ENCODE results near the gene ZFYVE19.

The ZFYVE19 gene

GRCh38 chr15:40769274-40770146, 37.4 kb upstream of the ZFYVE19 start, which contains the start of gene C15orf62:
Gene C15orf62, plus strand, starts transcription at chr15:40769980. Its CDS starts 516 bp downstream, at chr15:40770496.
- Histone ChIP-seq H3K4me3 (ENCODE audit: low read depth in 1 of 2, low read length in 1 of 2) (no peak within 1 kb of the TSS), H3K36me3 (peaks cover 56% of the 10 kb centered on the region), H3K27me3 (no peaks in the 10 kb centered on the region), H3K27ac (peak within 1 kb of the TSS; percentile 10), H3K4me1 (ENCODE audit: control insufficient read depth in 1 of 2, insufficient read depth in 1 of 2, low read depth in 1 of 2, low read length in 1 of 2) (peaks cover 25 to 29% of the 10 kb centered on the region in 2 experiments), H3K9me3 (no peaks in the 10 kb centered on the region)
- TF ChIP-seq, protein P1, sequence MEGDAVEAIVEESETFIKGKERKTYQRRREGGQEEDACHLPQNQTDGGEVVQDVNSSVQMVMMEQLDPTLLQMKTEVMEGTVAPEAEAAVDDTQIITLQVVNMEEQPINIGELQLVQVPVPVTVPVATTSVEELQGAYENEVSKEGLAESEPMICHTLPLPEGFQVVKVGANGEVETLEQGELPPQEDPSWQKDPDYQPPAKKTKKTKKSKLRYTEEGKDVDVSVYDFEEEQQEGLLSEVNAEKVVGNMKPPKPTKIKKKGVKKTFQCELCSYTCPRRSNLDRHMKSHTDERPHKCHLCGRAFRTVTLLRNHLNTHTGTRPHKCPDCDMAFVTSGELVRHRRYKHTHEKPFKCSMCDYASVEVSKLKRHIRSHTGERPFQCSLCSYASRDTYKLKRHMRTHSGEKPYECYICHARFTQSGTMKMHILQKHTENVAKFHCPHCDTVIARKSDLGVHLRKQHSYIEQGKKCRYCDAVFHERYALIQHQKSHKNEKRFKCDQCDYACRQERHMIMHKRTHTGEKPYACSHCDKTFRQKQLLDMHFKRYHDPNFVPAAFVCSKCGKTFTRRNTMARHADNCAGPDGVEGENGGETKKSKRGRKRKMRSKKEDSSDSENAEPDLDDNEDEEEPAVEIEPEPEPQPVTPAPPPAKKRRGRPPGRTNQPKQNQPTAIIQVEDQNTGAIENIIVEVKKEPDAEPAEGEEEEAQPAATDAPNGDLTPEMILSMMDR (IDR thresholded peaks at IDR 0.05), result no peak

DNA sequence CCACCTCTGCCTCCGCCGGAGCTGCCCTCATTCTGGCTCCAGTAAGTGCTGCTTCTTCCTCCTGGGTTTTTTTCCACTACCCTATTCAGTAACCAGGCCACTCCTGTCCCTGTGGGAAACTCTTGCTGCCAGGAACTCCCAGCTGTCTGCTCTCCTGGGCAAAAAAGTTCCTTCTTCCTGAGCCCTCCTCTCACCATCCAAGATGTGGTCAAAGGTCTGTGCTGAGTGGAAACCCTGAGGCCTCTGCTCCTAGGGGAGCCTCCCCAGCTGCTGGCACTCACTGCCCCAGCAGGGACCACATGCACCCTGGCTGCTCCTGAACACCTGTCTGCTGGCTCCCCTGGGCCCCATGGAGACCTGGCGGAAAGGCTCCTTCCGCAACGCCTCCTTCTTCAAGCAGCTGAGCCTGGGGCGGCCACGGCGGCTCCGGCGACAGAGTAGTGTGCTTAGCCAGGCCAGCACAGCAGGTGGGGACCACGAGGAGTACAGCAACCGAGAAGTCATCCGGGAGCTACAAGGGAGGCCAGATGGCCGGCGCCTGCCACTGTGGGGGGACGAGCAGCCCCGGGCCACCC, 36.7 kb upstream of the ZFYVE19 start:
- TF ChIP-seq, protein P1 (IDR thresholded peaks at IDR 0.05), result no peak
- Histone ChIP-seq H3K27ac (no peak overlapping the region), H3K36me3 (peaks cover 63% of the 10 kb centered on the region), H3K4me3 (ENCODE audit: low read depth in 1 of 2, low read length in 1 of 2) (no peak overlapping the region), H3K4me1 (ENCODE audit: control insufficient read depth in 1 of 2, insufficient read depth in 1 of 2, low read depth in 1 of 2, low read length in 1 of 2) (peaks cover 18 to 22% of the 10 kb centered on the region in 2 experiments), H3K9me3 (no peaks in the 10 kb centered on the region), H3K27me3 (no peaks in the 10 kb centered on the region)

- H3K27me3 ChIP-seq, result no peaks in the 10 kb centered on the region
- peaks cover 73% of the 10 kb centered on the region for H3K36me3 ChIP-seq
- H3K4me1 ChIP-seq (ENCODE audit: control insufficient read depth in 1 of 2, insufficient read depth in 1 of 2, low read depth in 1 of 2, low read length in 1 of 2), result peaks cover 17 to 18% of the 10 kb centered on the region in 2 experiments
- H3K27ac ChIP-seq, result no peak overlapping the region
- H3K4me3 ChIP-seq (ENCODE audit: low read depth in 1 of 2, low read length in 1 of 2), result no peak overlapping the region
- no peaks in the 10 kb centered on the region for H3K9me3 ChIP-seq
- TF ChIP-seq, protein P1 (IDR thresholded peaks at IDR 0.05), result no peak
Measured at GRCh38 chr15:40771242-40771641, 35.6 kb upstream of the ZFYVE19 start.

GRCh38 chr15:40772014-40772413, 34.9 kb upstream of the ZFYVE19 start:
- Histone ChIP-seq H3K4me3 (ENCODE audit: low read depth in 1 of 2, low read length in 1 of 2) (no peak overlapping the region), H3K27me3 (no peaks in the 10 kb centered on the region), H3K27ac (no peak overlapping the region), H3K36me3 (peaks cover 78% of the 10 kb centered on the region), H3K9me3 (no peaks in the 10 kb centered on the region), H3K4me1 (ENCODE audit: control insufficient read depth in 1 of 2, insufficient read depth in 1 of 2, low read depth in 1 of 2, low read length in 1 of 2) (peaks cover 17 to 18% of the 10 kb centered on the region in 2 experiments)
- TF ChIP-seq, protein P1 (IDR thresholded peaks at IDR 0.05), result no peak

DNA sequence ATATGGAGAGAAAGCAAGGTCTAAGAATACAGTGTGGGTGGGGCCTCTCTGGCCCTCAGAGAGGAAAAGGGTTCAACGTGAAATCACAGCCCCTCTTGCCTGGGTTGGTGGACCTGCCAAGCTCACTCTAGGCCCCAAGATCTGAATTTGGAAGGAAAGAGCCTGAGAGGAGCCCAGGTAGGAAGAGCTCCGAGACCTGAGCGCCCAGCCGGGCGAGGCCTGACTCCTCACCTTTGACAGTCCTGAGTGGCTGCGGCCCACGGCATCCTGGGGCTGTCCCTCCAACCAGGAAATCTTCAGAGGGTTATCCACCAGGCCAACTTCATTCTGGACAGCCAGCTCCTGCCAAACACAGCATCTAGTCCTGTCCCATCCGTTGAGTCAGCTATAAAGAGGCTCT, 33.4 kb upstream of the ZFYVE19 start:
- Histone ChIP-seq H3K9me3 (no peaks in the 10 kb centered on the region), H3K36me3 (peaks cover 79% of the 10 kb centered on the region), H3K27ac (no peak overlapping the region), H3K4me1 (ENCODE audit: control insufficient read depth in 1 of 2, insufficient read depth in 1 of 2, low read depth in 1 of 2, low read length in 1 of 2) (peaks cover 16% of the 10 kb centered on the region in 2 experiments), H3K4me3 (ENCODE audit: low read depth in 1 of 2, low read length in 1 of 2) (no peak overlapping the region), H3K27me3 (no peaks in the 10 kb centered on the region)
- TF ChIP-seq, protein P1 (IDR thresholded peaks at IDR 0.05), result no peak

All from neutrophil (primary cell).